Endodermal cell (in vitro differentiated cells): ENCODE results near the gene CD151. TPM values are rescaled to one million over a fixed set of nuclear protein-coding genes. Genes with fewer than 3 reads are reported as not detected.

Source experiments
- DNase-seq: peaks from one replicate; pipeline ENCODE4 v3.0.0-alpha.2; 2017
- H3K27ac ChIP-seq: 2 replicates; pipeline ENCODE4 v1.5.1; 2013; ENCODE audit warnings: mild to moderate bottlenecking, low read depth, low read length, moderate library complexity
- H3K27me3 ChIP-seq: 2 replicates; pipeline ENCODE4 v1.6.1; 2013; ENCODE audit warnings: mild to moderate bottlenecking, low read length, moderate library complexity; ENCODE audit not compliant: insufficient read depth, control insufficient read depth, poor library complexity, severe bottlenecking
- H3K36me3 ChIP-seq: 2 replicates; pipeline ENCODE4 v1.7.0; 2013; ENCODE audit warnings: mild to moderate bottlenecking, low read length, moderate library complexity; ENCODE audit not compliant: control insufficient read depth, insufficient read depth
- H3K4me1 ChIP-seq: one replicate; pipeline ENCODE4 v1.7.0; 2013; ENCODE audit warnings: low read length; ENCODE audit not compliant: control insufficient read depth, insufficient read depth
- H3K4me3 ChIP-seq: 2 replicates; pipeline ENCODE4 v1.5.1; 2013; ENCODE audit warnings: mild to moderate bottlenecking, low read length, moderate library complexity
- H3K9ac ChIP-seq: 2 replicates; pipeline ENCODE4 v1.6.1; 2013; ENCODE audit warnings: mild to moderate bottlenecking, low read length, moderate library complexity; ENCODE audit not compliant: poor library complexity, severe bottlenecking; ENCODE audit errors: extremely low read depth
- H3K9me3 ChIP-seq: 2 replicates; pipeline ENCODE4 v1.6.1; 2013; ENCODE audit warnings: mild to moderate bottlenecking, low read length, moderate library complexity; ENCODE audit not compliant: control insufficient read depth
- H3K27ac Mint-ChIP-seq: 2 replicates; pipeline ENCODE4 v1.8.0; 2020; ENCODE audit warnings: mixed read lengths
- H3K27me3 Mint-ChIP-seq: 2 replicates; pipeline ENCODE4 v1.8.0; 2021; ENCODE audit warnings: mild to moderate bottlenecking, mixed read lengths; ENCODE audit not compliant: insufficient read depth
- H3K36me3 Mint-ChIP-seq: 2 replicates; pipeline ENCODE4 v1.8.0; 2020; ENCODE audit warnings: low read depth, mixed read lengths
- H3K4me1 Mint-ChIP-seq: 2 replicates; pipeline ENCODE4 v1.8.0; 2020; ENCODE audit warnings: mixed read lengths
- H3K4me3 Mint-ChIP-seq: 2 replicates; pipeline ENCODE4 v1.8.0; 2020; ENCODE audit warnings: mild to moderate bottlenecking, moderate library complexity, mixed read lengths
- H3K9me3 Mint-ChIP-seq: 2 replicates; pipeline ENCODE4 v1.8.0; 2020; ENCODE audit warnings: mild to moderate bottlenecking, mixed read lengths
- WGBS, 2 experiments: methylation state at CpG; one replicate each; pipeline versions ENCODE4 v1.1.5 to v1.1.7; 2013; ENCODE audit warnings: missing lambda C conversion rate in 2 of 2, mixed read lengths in 1 of 2; ENCODE audit not compliant: insufficient coverage in 1 of 2, insufficient read length in 1 of 2; 5-methylcytosine and 5-hydroxymethylcytosine counted together
- total RNA-seq, 2 donors: library from RNA; stranded (reverse); fragmentation: NEBNext Ultra II Directional in 1 of 2; extraction: Animal tissue kit (Norgen Biotek cat#: 25700) in 1 of 2; gene quantifications; 2 replicates in 1 of 2; 3 replicates in 1 of 2; pipeline ENCODE4 v1.2.1, GENCODE V29; 2021
- TF ChIP-seq, protein P1 (sequence below): fragments of 200-600 bp; sonication (generic); conservative IDR thresholded peaks from 2 replicates; pipeline ENCODE4 v1.5.0; 2021; ENCODE audit warnings: antibody characterized with exemption, mild to moderate bottlenecking

CD151 gene
- total RNA-seq, 2 donors from 2014 or later, result 139 to 165 TPM

DNA sequence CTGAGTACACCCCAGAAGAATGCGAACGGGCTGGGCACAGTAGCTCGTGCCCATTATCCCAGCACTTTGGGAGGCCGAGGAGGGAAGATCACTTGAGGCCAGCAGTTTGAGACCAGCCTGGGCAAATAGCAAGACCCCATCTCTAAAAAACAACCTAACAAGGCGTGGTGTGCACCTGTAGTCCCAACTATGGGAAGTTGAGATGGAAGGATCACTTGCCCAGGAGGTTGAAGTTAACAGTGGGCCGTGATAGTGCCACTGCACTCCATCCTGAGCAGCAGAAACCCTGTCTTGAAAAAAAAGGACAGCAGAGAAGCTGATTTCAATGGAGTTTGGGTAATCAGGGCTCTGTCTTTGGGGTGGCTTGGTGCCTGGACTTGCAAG is 19.7 kb upstream of the CD151 start:
- no peak for DNase-seq
- WGBS, 2 experiments, result 94 to 99% methylated on average over 4 to 6 of the region's 6 CpGs
- Mint-ChIP-seq H3K4me3 (no peak overlapping the region), H3K27ac (peak overlapping the region; percentile 58), H3K27me3 (no peaks in the 10 kb centered on the region), H3K36me3 (peaks cover 31% of the 10 kb centered on the region), H3K4me1 (peaks cover 17% of the 10 kb centered on the region), H3K9me3 (no peaks in the 10 kb centered on the region)
- Histone ChIP-seq H3K9ac (no peak overlapping the region), H3K4me1 (no peaks in the 10 kb centered on the region), H3K4me3 (no peak overlapping the region), H3K36me3 (peaks cover 31% of the 10 kb centered on the region), H3K27me3 (no peaks in the 10 kb centered on the region), H3K9me3 (no peaks in the 10 kb centered on the region), H3K27ac (no peak overlapping the region)
- TF ChIP-seq, protein P1, sequence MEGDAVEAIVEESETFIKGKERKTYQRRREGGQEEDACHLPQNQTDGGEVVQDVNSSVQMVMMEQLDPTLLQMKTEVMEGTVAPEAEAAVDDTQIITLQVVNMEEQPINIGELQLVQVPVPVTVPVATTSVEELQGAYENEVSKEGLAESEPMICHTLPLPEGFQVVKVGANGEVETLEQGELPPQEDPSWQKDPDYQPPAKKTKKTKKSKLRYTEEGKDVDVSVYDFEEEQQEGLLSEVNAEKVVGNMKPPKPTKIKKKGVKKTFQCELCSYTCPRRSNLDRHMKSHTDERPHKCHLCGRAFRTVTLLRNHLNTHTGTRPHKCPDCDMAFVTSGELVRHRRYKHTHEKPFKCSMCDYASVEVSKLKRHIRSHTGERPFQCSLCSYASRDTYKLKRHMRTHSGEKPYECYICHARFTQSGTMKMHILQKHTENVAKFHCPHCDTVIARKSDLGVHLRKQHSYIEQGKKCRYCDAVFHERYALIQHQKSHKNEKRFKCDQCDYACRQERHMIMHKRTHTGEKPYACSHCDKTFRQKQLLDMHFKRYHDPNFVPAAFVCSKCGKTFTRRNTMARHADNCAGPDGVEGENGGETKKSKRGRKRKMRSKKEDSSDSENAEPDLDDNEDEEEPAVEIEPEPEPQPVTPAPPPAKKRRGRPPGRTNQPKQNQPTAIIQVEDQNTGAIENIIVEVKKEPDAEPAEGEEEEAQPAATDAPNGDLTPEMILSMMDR, result no peak

DNA sequence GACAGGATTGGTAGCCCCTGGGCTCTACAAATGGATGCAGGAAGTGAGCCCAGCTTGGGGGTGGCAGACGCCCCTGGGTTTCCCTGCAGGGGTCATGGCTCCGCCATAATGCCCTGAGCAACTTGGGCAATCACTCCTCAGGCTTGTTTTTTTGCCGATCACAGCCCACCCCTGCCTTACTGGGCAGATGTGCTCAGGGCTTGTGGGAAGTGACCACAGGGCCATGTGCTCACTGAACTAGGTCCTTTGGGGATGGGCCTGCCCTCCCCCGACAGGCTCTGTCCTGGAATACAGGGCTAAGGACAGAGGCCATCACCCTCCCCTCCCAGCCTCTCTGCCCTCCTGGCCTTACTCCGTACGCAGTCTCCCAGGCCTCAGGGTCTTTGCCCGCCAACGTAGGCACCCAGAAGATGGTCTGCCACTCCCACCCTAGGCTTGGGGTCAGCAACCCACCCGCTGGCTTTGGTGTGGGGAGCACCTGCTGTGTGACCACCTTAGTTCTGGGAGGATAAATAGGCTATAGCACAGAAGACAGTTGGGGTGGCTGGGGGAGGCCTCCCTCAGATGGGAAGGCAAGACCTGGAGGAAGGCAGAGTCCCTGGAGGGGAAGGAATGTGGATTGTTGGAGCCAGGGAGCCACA is 19.2 kb upstream of the CD151 start:
- Histone ChIP-seq H3K36me3 (peaks cover 31% of the 10 kb centered on the region), H3K4me1 (no peaks in the 10 kb centered on the region), H3K9ac (no peak overlapping the region), H3K27me3 (no peaks in the 10 kb centered on the region), H3K27ac (no peak overlapping the region), H3K9me3 (no peaks in the 10 kb centered on the region), H3K4me3 (no peak overlapping the region)
- WGBS, 2 experiments, result 84 to 95% methylated on average over 3 to 9 of the region's 9 CpGs
- DNase-seq, result no peak
- no peaks in the 10 kb centered on the region for H3K27me3 Mint-ChIP-seq
- H3K4me3 Mint-ChIP-seq, result no peak overlapping the region
- H3K36me3 Mint-ChIP-seq, result peaks cover 31% of the 10 kb centered on the region
- no peaks in the 10 kb centered on the region for H3K9me3 Mint-ChIP-seq
- H3K4me1 Mint-ChIP-seq, result peaks cover 15% of the 10 kb centered on the region
- TF ChIP-seq, protein P1, result no peak
- H3K27ac Mint-ChIP-seq, result peak overlapping the region; percentile 21

DNA sequence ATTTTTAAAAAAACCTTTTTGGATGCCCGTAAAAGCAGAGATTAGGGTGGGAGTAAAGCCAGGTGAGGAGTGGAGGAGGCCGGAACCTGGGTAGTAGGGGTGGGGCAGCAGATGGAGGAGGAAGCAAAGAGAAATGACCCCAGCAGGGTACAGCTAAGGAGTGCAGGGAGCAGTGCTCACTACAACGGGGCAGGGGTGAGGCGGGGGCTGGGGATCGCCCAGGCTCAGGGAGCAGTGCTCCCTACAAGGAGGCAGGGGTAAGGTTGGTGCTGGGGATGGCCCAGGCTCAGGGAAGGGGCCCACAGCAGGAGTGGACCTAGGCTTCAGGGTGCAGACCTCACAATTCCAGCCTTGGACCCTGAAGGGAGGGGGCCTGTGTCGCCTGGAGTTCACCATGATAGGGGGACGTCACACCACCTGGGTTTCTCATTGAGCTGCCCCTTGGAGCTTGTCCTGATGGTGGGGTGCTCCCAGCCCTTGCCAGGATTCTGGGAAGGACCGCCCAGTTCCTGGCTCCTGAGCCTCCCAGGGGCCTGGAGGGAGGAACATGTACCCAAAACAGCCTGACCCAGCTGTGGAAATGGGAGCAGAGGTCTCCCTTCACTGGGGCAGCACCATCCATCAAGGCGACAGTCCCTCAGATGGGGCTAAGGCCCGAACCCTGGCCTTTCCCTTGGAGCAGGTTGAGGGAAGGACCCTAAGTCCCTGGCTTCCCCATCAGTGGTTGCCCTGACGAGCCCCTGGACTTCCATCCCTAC is 16.9 kb upstream of the CD151 start:
- no peak overlapping the region for H3K9ac ChIP-seq
- Mint-ChIP-seq H3K4me3 (no peak overlapping the region), H3K27ac (no peak overlapping the region), H3K27me3 (no peaks in the 10 kb centered on the region), H3K4me1 (peaks cover 7% of the 10 kb centered on the region), H3K9me3 (no peaks in the 10 kb centered on the region), H3K36me3 (peaks cover 30% of the 10 kb centered on the region)
- no peak overlapping the region for H3K27ac ChIP-seq
- H3K27me3 ChIP-seq, result no peaks in the 10 kb centered on the region
- H3K36me3 ChIP-seq, result peaks cover 31% of the 10 kb centered on the region
- no peaks in the 10 kb centered on the region for H3K4me1 ChIP-seq
- H3K4me3 ChIP-seq, result no peak overlapping the region
- WGBS, 2 experiments, result 91 to 97% methylated on average over 7 to 11 of the region's 11 CpGs
- H3K9me3 ChIP-seq, result no peaks in the 10 kb centered on the region
- TF ChIP-seq, protein P1, result no peak
- no peak for DNase-seq
